Measurements from ENCODE around the gene TPRA1. TPM values are rescaled to one million over a fixed set of nuclear protein-coding genes. Genes with fewer than 3 reads are reported as not detected.
"Not testable (repeated sequence)": the region's sequence is repeated elsewhere in the genome, so short reads cannot be mapped to it uniquely, and the experiment has no call there.

TPRA1 gene
- total RNA-seq, 4 donors from 2014 or later, result 28.1 to 47.3 (median 34.1) TPM

DNA sequence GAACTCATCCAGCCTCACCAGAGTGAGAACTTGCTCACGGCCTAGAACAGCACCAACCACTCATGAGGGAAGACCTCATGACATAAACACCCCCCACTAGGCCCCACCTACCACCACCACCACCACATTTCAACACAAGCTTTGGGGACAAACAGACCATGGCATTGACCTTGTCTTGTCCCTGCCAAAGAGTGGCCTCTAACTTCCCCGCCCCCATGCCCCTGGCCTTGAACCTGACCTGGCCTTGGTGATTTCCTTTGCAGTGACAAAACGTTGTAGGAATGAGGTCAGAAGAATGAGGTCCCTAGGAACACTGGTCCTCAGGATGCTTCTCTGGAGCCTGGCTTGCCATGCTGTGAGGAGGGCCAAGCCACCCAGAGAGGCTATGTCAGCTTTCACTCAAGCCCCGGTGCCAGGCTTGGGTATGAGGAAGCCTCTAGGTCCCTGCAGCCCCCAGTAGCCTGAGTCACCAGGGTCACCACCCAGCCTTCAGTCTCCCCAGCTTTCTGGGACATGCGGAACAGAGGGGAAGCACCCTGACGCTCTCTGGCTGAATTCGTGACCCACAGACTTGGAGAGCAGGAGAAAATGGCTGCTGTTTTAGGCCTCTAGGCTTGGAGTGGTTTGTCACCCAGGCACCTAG, 57.9 kb downstream of the TPRA1 start:
- no peak overlapping the region for H3K27ac ChIP-seq
- H3K27me3 ChIP-seq, result no peaks in the 10 kb centered on the region
- no peaks in the 10 kb centered on the region for H3K36me3 ChIP-seq
- TF ChIP-seq, protein P1, sequence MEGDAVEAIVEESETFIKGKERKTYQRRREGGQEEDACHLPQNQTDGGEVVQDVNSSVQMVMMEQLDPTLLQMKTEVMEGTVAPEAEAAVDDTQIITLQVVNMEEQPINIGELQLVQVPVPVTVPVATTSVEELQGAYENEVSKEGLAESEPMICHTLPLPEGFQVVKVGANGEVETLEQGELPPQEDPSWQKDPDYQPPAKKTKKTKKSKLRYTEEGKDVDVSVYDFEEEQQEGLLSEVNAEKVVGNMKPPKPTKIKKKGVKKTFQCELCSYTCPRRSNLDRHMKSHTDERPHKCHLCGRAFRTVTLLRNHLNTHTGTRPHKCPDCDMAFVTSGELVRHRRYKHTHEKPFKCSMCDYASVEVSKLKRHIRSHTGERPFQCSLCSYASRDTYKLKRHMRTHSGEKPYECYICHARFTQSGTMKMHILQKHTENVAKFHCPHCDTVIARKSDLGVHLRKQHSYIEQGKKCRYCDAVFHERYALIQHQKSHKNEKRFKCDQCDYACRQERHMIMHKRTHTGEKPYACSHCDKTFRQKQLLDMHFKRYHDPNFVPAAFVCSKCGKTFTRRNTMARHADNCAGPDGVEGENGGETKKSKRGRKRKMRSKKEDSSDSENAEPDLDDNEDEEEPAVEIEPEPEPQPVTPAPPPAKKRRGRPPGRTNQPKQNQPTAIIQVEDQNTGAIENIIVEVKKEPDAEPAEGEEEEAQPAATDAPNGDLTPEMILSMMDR (IDR thresholded peaks at IDR 0.05), result no peak
- no peak for TF ChIP-seq POLR2A (IDR thresholded peaks at IDR 0.05)
- no peaks in the 10 kb centered on the region for H3K4me1 ChIP-seq
- no peak overlapping the region for H3K4me3 ChIP-seq
- DNase-seq, result no peak
- H3K9me3 ChIP-seq, result no peaks in the 10 kb centered on the region

- no peaks in the 10 kb centered on the region for H3K36me3 ChIP-seq
- DNase-seq, result no peak
- H3K4me1 ChIP-seq, result no peaks in the 10 kb centered on the region
- no peak overlapping the region for H3K4me3 ChIP-seq
- no peaks in the 10 kb centered on the region for H3K27me3 ChIP-seq
- no peaks in the 10 kb centered on the region for H3K9me3 ChIP-seq
- no peak overlapping the region for H3K27ac ChIP-seq
- TF ChIP-seq, protein P1 (IDR thresholded peaks at IDR 0.05), result no peak
- TF ChIP-seq POLR2A (IDR thresholded peaks at IDR 0.05), result no peak
Observed at GRCh38 chr3:127531821-127532220, 58.7 kb downstream of the TPRA1 start.

DNA sequence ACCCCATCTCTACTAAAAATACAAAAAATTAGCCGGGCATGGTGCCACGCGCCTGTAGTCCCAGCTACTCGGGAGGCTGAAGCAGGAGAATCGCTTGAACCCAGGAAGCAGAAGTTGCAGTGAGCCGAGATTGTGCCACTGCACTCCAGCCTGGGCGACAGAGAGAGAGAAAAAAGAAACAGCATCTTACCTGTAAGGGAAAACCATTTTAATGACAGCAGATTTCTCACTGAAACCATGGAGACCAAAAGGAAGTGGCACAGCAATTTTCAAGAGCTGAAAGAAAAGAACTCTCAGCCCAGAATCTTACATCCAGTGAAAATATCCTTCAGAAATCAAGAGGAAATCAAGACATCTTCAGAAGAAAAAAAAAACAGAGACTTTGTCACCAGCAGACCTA, 59.7 kb downstream of the TPRA1 start:
- not testable (repeated sequence) for H3K27ac ChIP-seq, H3K4me3 ChIP-seq, DNase-seq, H3K36me3 ChIP-seq, H3K27me3 ChIP-seq, H3K9me3 ChIP-seq, H3K4me1 ChIP-seq

GRCh38 chr3:127529346-127530188, 61.0 kb downstream of the TPRA1 start:
- no peaks in the 10 kb centered on the region for H3K4me1 ChIP-seq
- H3K4me3 ChIP-seq, result no peak overlapping the region
- H3K27me3 ChIP-seq, result no peaks in the 10 kb centered on the region
- H3K9me3 ChIP-seq, result no peaks in the 10 kb centered on the region
- H3K27ac ChIP-seq, result no peak overlapping the region
- H3K36me3 ChIP-seq, result no peaks in the 10 kb centered on the region
- no peak for DNase-seq
- TF ChIP-seq, protein P1 (IDR thresholded peaks at IDR 0.05), result no peak
- no peak for TF ChIP-seq POLR2A (IDR thresholded peaks at IDR 0.05)

- TF ChIP-seq POLR2A (IDR thresholded peaks at IDR 0.05), result no peak
- TF ChIP-seq, protein P1 (IDR thresholded peaks at IDR 0.05), result no peak
- Histone ChIP-seq H3K36me3 (no peaks in the 10 kb centered on the region), H3K4me3 (no peak overlapping the region), H3K27ac (no peak overlapping the region), H3K4me1 (no peaks in the 10 kb centered on the region), H3K27me3 (no peaks in the 10 kb centered on the region), H3K9me3 (no peaks in the 10 kb centered on the region)
- no peak for DNase-seq
Observed at GRCh38 chr3:127525373-127525772, 65.2 kb downstream of the TPRA1 start.

GRCh38 chr3:127524296-127524896, 66.1 kb downstream of the TPRA1 start:
- no peak for DNase-seq
- no peak overlapping the region for H3K4me3 ChIP-seq
- H3K9me3 ChIP-seq, result no peaks in the 10 kb centered on the region
- no peaks in the 10 kb centered on the region for H3K27me3 ChIP-seq
- no peak overlapping the region for H3K27ac ChIP-seq
- TF ChIP-seq, protein P1 (IDR thresholded peaks at IDR 0.05), result no peak
- no peak for TF ChIP-seq POLR2A (IDR thresholded peaks at IDR 0.05)
- H3K4me1 ChIP-seq, result no peaks in the 10 kb centered on the region
- no peaks in the 10 kb centered on the region for H3K36me3 ChIP-seq
